HUDEP-2 (cell line): ENCODE measurements around the gene CCDC68.

Source experiments
- DNase-seq, 76 experiments: peaks; one replicate each; lab custom pipeline; 2025; ENCODE audit not compliant: unreplicated experiment in 76 of 76; lab: John Stamatoyannopoulos, UW

The CCDC68 gene

DNA sequence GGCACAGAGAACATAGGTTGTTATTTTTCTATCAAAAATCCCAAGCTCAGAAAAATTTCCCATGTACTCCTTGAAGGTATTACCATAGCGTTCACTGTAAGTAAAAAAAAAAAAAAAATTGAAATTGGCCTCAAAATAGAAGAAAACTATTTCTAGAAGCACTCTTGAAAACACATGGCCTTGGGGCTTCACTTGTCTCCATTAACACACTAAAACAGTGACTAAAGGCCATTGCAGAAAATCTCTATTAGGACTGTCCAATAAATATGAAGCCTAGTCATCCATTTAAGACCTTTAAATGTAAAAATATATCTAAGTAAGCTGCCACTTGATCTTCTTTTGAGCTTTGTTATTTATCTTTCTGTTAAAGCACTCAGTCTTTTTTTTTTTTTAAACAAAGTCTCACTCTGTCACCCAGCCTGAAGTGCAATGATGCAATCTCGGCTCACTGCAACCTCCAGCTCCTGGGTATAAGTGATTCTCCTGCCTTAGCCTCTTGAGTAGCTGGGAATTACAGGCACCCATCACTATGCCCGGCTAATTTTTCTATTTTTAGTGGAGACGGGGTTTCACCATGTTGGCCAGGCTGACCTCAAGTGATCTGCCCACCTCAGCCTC, 35.8 kb downstream of the CCDC68 start:
- no peak for DNase-seq

- no peak for DNase-seq
These were observed 39.8 kb downstream of the CCDC68 start for GRCh38 chr18:54919412-54919811.

GRCh38 chr18:54918060-54918459, 41.2 kb downstream of the CCDC68 start:
- DNase-seq, result no peak

- DNase-seq, result no peak
These were observed 42.8 kb downstream of the CCDC68 start for GRCh38 chr18:54916507-54916906.

DNA sequence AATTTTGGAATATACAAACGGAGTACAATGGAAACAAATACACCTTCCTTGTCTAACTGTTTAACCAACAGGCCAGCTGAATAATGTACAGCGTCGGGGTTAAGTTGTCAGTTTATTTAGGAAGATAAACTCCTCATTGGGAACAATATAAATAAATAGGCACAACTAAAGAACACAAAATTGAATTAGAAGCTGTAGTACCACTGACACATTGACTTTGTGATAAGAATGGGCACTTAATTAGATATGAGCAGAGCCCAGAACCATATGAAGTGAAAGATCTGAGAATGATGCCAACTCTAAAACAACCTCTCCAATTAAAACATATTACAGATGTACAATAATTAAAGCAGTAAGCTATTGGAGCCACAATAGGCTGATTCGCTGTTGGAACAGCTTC, 44.4 kb downstream of the CCDC68 start:
- no peak for DNase-seq

DNA sequence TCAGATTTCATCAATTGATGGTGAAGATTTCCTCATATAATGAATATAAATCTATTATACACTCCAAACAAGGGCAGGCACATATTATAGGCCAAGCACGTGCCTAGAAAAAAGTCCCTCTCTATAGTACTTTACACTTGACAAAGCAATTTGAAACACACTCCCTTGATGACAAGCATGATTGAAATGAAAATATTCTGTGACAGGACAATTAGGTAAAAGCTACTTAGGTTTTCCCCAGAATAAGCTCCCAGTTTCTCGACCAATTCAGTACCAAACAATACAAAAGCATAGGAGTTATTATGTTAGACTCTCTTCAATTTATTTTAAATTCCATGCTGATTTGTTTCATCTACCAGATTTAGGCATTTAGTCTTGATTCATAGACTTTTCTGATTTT, 47.7 kb downstream of the CCDC68 start:
- DNase-seq, result no peak

- no peak for DNase-seq
These were observed 48.9 kb downstream of the CCDC68 start for GRCh38 chr18:54910161-54910919.

- no peak for DNase-seq
These were observed 49.7 kb downstream of the CCDC68 start for GRCh38 chr18:54909538-54909937.

DNA sequence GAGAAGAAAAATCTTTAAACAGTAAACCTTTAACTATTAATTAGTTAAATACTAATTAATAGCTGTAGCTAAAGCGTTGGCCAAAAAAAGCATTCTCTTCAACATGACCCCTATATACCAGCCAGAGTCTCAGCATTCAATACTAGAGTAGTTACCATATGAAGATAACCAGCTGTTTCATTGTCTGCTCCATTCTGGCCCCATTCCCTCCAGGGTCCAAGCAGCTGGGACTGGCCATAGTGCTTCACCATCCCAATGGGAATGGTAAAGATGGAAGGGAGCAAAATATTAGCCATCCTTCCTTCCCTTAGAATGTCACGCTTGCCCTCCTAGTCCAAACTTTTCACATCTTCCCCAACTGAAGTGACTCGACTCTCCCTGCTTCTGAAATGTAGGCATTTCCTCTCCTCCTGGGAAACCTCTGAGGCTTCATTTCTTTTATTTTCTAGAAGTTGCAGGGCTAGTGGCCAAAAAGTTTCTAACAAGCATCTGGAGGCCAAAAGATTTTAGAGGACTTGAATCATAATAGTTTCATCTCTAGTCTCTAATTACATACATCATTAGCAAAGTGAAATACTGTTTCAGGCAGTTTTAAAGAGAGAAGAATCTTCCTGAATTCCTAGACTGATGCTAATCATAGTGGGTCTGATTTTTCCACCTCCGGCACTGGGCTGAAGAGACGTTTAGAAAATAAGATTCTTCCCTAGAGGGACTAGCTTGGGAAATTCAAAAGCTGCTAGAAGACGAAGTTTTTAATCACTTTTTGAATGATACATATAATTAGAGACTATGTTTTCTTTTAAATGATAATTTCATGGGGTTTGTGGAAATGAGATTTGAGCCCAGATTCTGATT, 52.7 kb downstream of the CCDC68 start:
- no peak for DNase-seq

GRCh38 chr18:54905629-54906028, 53.6 kb downstream of the CCDC68 start:
- no peak for DNase-seq

DNA sequence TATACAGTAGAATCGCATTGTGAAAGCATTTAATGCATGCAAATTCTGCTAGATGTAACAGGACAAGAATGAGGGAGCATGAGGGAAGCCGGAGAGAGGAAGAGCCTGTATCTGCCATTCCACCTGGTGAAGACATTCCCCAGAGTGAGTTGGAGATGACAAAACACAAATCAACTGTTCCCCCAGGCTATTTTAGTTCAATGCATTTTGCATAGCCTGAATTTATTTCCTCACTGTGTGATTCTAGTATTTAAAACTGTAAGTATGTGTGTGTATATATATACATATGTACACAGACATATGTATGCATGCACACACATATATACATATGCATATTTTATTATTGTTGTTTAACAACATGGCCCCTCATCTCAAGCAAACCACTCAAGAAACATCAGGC, 54.7 kb downstream of the CCDC68 start:
- DNase-seq, result no peak

DNA sequence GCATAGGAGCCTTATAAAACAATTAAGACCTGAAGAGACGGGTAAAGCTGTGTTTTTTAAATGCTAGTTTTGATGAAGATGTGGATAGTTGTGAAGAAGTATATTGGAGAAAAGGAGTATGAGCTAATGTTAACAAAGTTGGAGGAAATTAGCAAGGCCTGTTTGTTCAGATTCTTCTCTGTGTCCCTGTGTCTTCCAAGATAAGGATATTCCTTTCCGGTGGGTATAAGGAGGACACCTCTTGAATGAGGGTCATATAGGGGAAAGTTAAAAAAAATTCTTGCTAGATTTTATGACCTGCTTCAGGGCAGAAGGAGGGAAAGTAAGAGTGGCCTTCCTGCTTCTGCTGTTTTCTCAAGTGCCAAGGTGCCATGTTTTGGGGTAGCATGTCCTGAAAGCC, 59.0 kb downstream of the CCDC68 start:
- DNase-seq, result no peak

- no peak for DNase-seq
These were observed 59.8 kb downstream of the CCDC68 start for GRCh38 chr18:54899500-54899899.

DNA sequence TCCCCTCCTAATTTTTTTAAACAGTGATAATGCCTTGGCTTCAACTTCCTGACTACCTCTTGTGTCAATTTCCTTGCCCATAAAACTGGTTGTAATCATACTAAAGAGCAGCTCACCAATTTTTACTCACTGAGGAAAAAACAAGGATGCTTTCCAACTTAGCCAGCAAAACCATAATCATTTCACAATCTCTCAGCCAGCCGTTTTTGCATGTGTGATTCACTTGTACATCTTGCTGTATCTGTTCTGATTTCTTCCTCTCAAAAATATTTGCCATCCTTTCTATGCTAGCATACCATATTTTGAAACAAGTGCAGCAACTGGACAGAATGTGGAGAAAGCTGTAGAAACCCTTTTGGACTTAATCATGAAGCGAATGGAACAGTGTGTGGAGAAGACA, 70.3 kb downstream of the CCDC68 start:
- no peak for DNase-seq

DNA sequence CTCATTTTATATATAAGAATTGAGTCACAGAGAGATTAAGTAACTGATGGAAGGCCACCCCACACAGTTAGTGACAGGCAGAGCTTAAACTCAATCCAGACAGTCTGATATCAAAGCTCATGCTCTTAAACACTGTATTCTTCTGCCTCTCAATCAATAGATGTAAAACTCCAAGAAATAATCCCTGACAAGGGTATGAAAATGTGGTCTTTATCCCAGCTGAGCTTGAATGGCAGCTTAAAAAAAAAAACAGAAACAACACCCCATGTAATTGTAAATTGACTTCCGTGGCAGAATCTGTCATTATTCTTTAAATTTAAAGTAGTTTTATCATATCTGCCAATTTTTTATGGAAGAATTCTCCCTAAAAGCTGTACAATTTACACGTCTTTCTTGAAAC, 70.9 kb downstream of the CCDC68 start:
- no peak for DNase-seq

DNA sequence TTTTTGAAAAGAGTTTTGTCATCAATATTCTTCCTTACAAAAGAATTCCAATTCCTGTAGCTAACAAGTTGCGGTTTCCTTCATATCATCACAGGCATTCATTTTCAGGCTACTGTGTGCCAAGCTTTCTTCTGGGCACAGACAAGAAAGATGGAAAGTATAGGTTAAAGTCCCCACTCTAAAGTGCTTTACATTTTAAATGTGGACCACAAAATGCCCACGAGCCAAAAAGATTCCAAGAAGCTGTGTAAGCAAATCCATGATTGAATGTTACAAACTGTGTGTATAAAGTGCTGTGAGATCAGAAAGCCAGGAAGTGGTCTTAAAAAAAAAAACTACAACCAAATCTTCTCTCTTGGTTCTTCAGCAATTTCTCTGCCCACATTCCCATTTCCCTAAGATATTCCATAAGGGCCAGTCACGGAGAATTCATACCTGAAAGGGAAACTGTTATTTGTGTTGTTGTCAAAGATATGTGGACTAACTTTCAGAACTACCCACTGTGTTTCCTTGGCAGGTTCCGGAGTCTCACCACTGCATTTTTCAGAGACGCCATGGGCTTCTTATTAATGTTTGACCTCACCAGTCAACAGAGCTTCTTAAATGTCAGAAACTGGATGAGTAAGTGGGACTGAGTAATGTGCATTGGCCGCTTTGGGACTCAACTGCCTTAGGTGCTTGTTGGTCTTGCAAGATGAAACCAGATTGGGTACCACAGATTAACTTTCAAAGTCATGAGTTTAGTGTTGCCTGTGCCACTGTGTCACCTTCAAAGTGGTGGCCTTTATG, 75.3 kb downstream of the CCDC68 start:
- DNase-seq, result no peak

DNA sequence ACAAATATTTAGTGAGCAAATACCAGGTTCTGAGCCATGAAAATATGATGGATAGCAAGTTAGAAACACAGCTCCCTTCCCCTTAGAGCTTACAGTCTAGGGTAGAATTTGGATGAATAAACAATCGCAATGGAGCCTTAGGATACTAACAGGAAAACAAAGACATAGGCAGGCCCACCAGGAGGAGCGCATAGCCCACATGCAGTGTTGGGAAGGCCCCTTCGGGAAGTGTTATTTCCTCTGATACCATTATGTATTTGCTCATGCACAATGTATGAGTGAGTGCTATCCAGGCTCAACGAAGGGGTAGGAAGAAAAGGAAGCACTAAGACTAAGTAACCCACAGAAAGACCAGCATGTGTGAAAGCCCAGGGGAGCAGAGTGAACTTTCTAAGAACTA, 76.9 kb downstream of the CCDC68 start:
- no peak for DNase-seq

GRCh38 chr18:54881229-54881768, 78.0 kb downstream of the CCDC68 start:
- DNase-seq, result peak in 20 of 76 experiments; percentile 8 to 69 (median 36)

- peak in 1 of 76 experiments; percentile 18 for DNase-seq
These were observed 78.7 kb downstream of the CCDC68 start for GRCh38 chr18:54880395-54881105.

DNA sequence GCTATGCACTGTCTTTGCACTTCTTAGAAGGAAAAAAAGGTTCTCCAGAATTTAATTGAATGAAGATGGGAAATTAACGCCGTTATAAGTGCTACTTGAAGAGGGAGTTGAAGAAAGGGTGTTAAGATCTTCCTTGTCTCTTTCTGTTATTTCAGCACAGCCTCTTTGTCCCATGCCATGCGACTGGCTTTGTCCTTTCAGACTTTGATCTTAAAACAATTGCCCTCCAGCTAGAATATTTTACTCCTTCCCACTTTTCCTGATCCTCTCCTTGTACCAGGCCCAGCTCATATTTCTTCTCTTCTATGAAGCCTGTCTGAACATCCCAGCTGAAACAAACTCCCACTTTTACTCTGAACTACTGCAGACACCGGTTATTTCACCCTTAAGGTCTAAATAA, 79.6 kb downstream of the CCDC68 start:
- no peak for DNase-seq
